Trophoblast cell (in vitro differentiated cells and primary cell): ENCODE data around the gene SLC35F4.

Source experiments
- DNase-seq, 2 donors: peaks; one replicate each; pipeline ENCODE4 v3.0.0-alpha.2; 2016
- H2AFZ ChIP-seq: 2 replicates; pipeline ENCODE4 v1.6.1; 2013; ENCODE audit warnings: low read length, moderate library complexity, mild to moderate bottlenecking; ENCODE audit not compliant: insufficient read depth, poor library complexity
- H2AK5ac ChIP-seq: 2 replicates; pipeline ENCODE4 v1.6.1; 2013; ENCODE audit warnings: mild to moderate bottlenecking, low read length
- H2BK120ac ChIP-seq: 2 replicates; pipeline ENCODE4 v1.6.1; 2013; ENCODE audit warnings: low read length, mild to moderate bottlenecking, moderate library complexity; ENCODE audit not compliant: insufficient read depth, poor library complexity
- H2BK12ac ChIP-seq: 2 replicates; pipeline ENCODE4 v1.6.1; 2013; ENCODE audit warnings: mild to moderate bottlenecking, low read length, moderate library complexity
- H2BK5ac ChIP-seq: 2 replicates; pipeline ENCODE4 v1.6.1; 2013; ENCODE audit warnings: low read length, low read depth, moderate library complexity, mild to moderate bottlenecking; ENCODE audit not compliant: poor library complexity
- H3K14ac ChIP-seq: 2 replicates; pipeline ENCODE4 v1.6.1; 2013; ENCODE audit warnings: mild to moderate bottlenecking, low read length
- H3K18ac ChIP-seq: 2 replicates; pipeline ENCODE4 v1.6.1; 2013; ENCODE audit warnings: mild to moderate bottlenecking, low read length
- H3K23ac ChIP-seq: 2 replicates; pipeline ENCODE4 v1.6.1; 2013; ENCODE audit warnings: low read length
- H3K27ac ChIP-seq: 2 replicates; pipeline ENCODE4 v1.5.1; 2013; ENCODE audit warnings: low read depth, mild to moderate bottlenecking, inconsistent platforms, low read length, moderate library complexity
- H3K27me3 ChIP-seq: 2 replicates; pipeline ENCODE4 v1.6.1; 2013; ENCODE audit warnings: inconsistent platforms, mild to moderate bottlenecking, low read length, moderate library complexity; ENCODE audit not compliant: insufficient read depth
- H3K36me3 ChIP-seq, 2 experiments: 1 replicate in 1 of 2; 2 replicates in 1 of 2; pipeline ENCODE4 v1.6.1; 2013; ENCODE audit warnings: low read length in 2 of 2, mild to moderate bottlenecking in 2 of 2, moderate library complexity in 1 of 2; ENCODE audit not compliant: insufficient read depth in 2 of 2, control insufficient read depth in 1 of 2
- H3K4ac ChIP-seq: 2 replicates; pipeline ENCODE4 v1.6.1; 2013; ENCODE audit warnings: low read depth, mild to moderate bottlenecking, low read length, moderate library complexity
- H3K4me1 ChIP-seq, 2 experiments: 1 replicate in 1 of 2; 2 replicates in 1 of 2; pipeline ENCODE4 v1.6.1; 2013; ENCODE audit warnings: low read length in 2 of 2, mild to moderate bottlenecking in 2 of 2, moderate library complexity in 1 of 2; ENCODE audit not compliant: insufficient read depth in 2 of 2, control insufficient read depth in 1 of 2
- H3K4me2 ChIP-seq: 2 replicates; pipeline ENCODE4 v1.6.1; 2013; ENCODE audit warnings: inconsistent platforms, mild to moderate bottlenecking, low read length, moderate library complexity
- H3K4me3 ChIP-seq: 2 replicates; pipeline ENCODE4 v1.5.1; 2013; ENCODE audit warnings: mild to moderate bottlenecking, low read depth, low read length, inconsistent platforms
- H3K79me1 ChIP-seq: one replicate; pipeline ENCODE4 v1.6.1; 2013; ENCODE audit warnings: low read length
- H3K79me2 ChIP-seq: 2 replicates; pipeline ENCODE4 v1.6.1; 2013; ENCODE audit warnings: low read length, mild to moderate bottlenecking; ENCODE audit not compliant: control insufficient read depth, insufficient read depth, poor library complexity
- H3K9ac ChIP-seq: 2 replicates; pipeline ENCODE4 v1.6.1; 2013; ENCODE audit warnings: mild to moderate bottlenecking, low read length
- H3K9me3 ChIP-seq: 2 replicates; pipeline ENCODE4 v1.6.1; 2013; ENCODE audit warnings: low read depth, mild to moderate bottlenecking, control low read depth, inconsistent platforms, low read length; ENCODE audit not compliant: insufficient read depth
- H4K12ac ChIP-seq: 2 replicates; pipeline ENCODE4 v1.6.1; 2013; ENCODE audit warnings: low read depth, mild to moderate bottlenecking, low read length, moderate library complexity
- H4K8ac ChIP-seq: 2 replicates; pipeline ENCODE4 v1.6.1; 2013; ENCODE audit warnings: low read depth, mild to moderate bottlenecking, low read length, moderate library complexity
- H4K91ac ChIP-seq: one replicate; pipeline ENCODE4 v1.6.1; 2013; ENCODE audit warnings: low read depth, mild to moderate bottlenecking, low read length, moderate library complexity
- WGBS: extraction: QIAGEN DNeasy Blood & Tissue Kit; methylation state at CpG from one replicate; pipeline ENCODE4 v1.1.7; 2013; ENCODE audit warnings: missing lambda C conversion rate; ENCODE audit not compliant: insufficient read length, insufficient coverage; ENCODE audit errors: extremely low coverage; 5-methylcytosine and 5-hydroxymethylcytosine counted together

Gene SLC35F4

GRCh38 chr14:57640036-57640435 lies 225.9 kb downstream of the SLC35F4 start:
- H2AK5ac ChIP-seq = no peak overlapping the region
- H3K18ac ChIP-seq = no peak overlapping the region
- H2AFZ ChIP-seq = no peak overlapping the region
- H3K79me2 ChIP-seq = no peaks in the 10 kb centered on the region
- no peak overlapping the region for H3K4ac ChIP-seq
- no peak for DNase-seq
- no peak overlapping the region for H3K27ac ChIP-seq
- no peak overlapping the region for H4K12ac ChIP-seq
- H4K8ac ChIP-seq = no peak overlapping the region
- H3K9me3 ChIP-seq = no peaks in the 10 kb centered on the region
- no peaks in the 10 kb centered on the region for H3K36me3 ChIP-seq
- H3K4me3 ChIP-seq = no peak overlapping the region
- H3K27me3 ChIP-seq = no peaks in the 10 kb centered on the region
- H2BK5ac ChIP-seq = no peak overlapping the region
- no peaks in the 10 kb centered on the region for H3K4me1 ChIP-seq
- no peak overlapping the region for H2BK120ac ChIP-seq
- H3K79me1 ChIP-seq = no peaks in the 10 kb centered on the region
- H3K14ac ChIP-seq = no peak overlapping the region
- H3K23ac ChIP-seq = no peak overlapping the region
- H4K91ac ChIP-seq = no peak overlapping the region
- H3K4me2 ChIP-seq = no peak overlapping the region
- H2BK12ac ChIP-seq = no peak overlapping the region
- H3K9ac ChIP-seq = no peak overlapping the region

- Histone ChIP-seq H3K27me3 (no peaks in the 10 kb centered on the region), H2BK5ac (no peak overlapping the region)
Observed at GRCh38 chr14:57637901-57638300, 228.0 kb downstream of the SLC35F4 start.

GRCh38 chr14:57634335-57634734 lies 231.6 kb downstream of the SLC35F4 start:
- H2BK5ac ChIP-seq = no peak overlapping the region
- peak; percentile 77 to 85 for DNase-seq
- H2AFZ ChIP-seq = no peak overlapping the region
- H3K23ac ChIP-seq = no peak overlapping the region
- no peak overlapping the region for H4K91ac ChIP-seq
- H3K9ac ChIP-seq = no peak overlapping the region
- H3K4me2 ChIP-seq = no peak overlapping the region
- H2BK12ac ChIP-seq = no peak overlapping the region
- no peak overlapping the region for H2BK120ac ChIP-seq
- no peak overlapping the region for H3K4me3 ChIP-seq
- no peaks in the 10 kb centered on the region for H3K9me3 ChIP-seq
- no peaks in the 10 kb centered on the region for H3K36me3 ChIP-seq
- no peaks in the 10 kb centered on the region for H3K79me2 ChIP-seq
- no peak overlapping the region for H3K18ac ChIP-seq
- H3K14ac ChIP-seq = no peak overlapping the region
- H3K4ac ChIP-seq = no peak overlapping the region
- no peak overlapping the region for H3K27ac ChIP-seq
- no peak overlapping the region for H4K12ac ChIP-seq
- no CpG with 5 or more reads among the region's 2 CpGs for WGBS
- H3K4me1 ChIP-seq = no peaks in the 10 kb centered on the region
- H3K27me3 ChIP-seq = no peaks in the 10 kb centered on the region
- no peaks in the 10 kb centered on the region for H3K79me1 ChIP-seq
- no peak overlapping the region for H2AK5ac ChIP-seq
- H4K8ac ChIP-seq = no peak overlapping the region

More at GRCh38 chr14:57637901-57638300, 228.0 kb downstream of the SLC35F4 start:
- Histone ChIP-seq H3K79me2 (no peaks in the 10 kb centered on the region), H3K9ac (no peak overlapping the region), H2BK120ac (no peak overlapping the region), H3K23ac (no peak overlapping the region), H2AK5ac (no peak overlapping the region), H3K14ac (no peak overlapping the region), H3K4me3 (no peak overlapping the region), H3K4me2 (no peak overlapping the region), H3K4me1 (no peaks in the 10 kb centered on the region), H2AFZ (no peak overlapping the region), H4K12ac (no peak overlapping the region), H3K18ac (no peak overlapping the region), H3K27ac (no peak overlapping the region), H3K4ac (no peak overlapping the region), H4K91ac (no peak overlapping the region), H4K8ac (no peak overlapping the region), H3K9me3 (no peaks in the 10 kb centered on the region), H3K79me1 (no peaks in the 10 kb centered on the region), H3K36me3 (no peaks in the 10 kb centered on the region), H2BK12ac (no peak overlapping the region)
- WGBS = no CpG with 5 or more reads among the region's 4 CpGs
- no peak for DNase-seq

GRCh38 chr14:57632649-57633048 lies 233.2 kb downstream of the SLC35F4 start:
- Histone ChIP-seq H2BK12ac (no peak overlapping the region), H2AK5ac (no peak overlapping the region), H3K9me3 (no peaks in the 10 kb centered on the region), H4K12ac (no peak overlapping the region), H3K4me2 (no peak overlapping the region), H2BK5ac (no peak overlapping the region), H3K18ac (no peak overlapping the region), H3K14ac (no peak overlapping the region), H3K27me3 (no peaks in the 10 kb centered on the region), H4K91ac (no peak overlapping the region), H3K79me1 (no peaks in the 10 kb centered on the region), H4K8ac (no peak overlapping the region), H3K4ac (no peak overlapping the region), H3K9ac (no peak overlapping the region), H3K79me2 (no peaks in the 10 kb centered on the region), H3K4me1 (no peaks in the 10 kb centered on the region), H3K36me3 (no peaks in the 10 kb centered on the region), H2BK120ac (no peak overlapping the region), H2AFZ (no peak overlapping the region), H3K4me3 (no peak overlapping the region), H3K27ac (no peak overlapping the region), H3K23ac (no peak overlapping the region)
- no CpG with 5 or more reads among the region's 2 CpGs for WGBS
- DNase-seq = no peak
